Measurements from ENCODE around the gene NFAM1. TPM values are rescaled to one million over a fixed set of nuclear protein-coding genes. Genes with fewer than 3 reads are reported as not detected.

The NFAM1 gene
- polyA plus RNA-seq, 1 of the 3 experiments (the other 2 are of a cell fraction): 0.02 TPM

DNA sequence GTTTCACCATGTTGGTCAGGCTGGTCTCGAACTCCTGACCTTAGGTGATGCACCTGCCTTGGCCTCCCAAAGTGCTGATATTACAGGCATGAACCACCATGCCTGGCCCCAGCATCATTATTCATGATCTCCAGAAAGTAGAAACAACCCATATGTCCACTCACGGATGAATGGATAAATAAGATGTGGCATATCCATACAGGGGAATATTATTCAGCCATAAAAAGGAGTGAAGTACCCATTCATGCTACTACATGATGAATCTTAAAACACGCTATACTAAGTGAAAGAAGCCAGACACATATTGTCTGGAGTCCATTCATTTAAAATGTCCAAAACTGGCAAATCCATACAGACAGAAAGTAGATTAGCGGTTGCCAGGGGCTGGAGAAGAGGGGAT lies 81.8 kb downstream of the NFAM1 start:
- POLR2A ChIA-PET: no interaction called here
- H3K4me1 ChIP-seq (ENCODE audit: control insufficient read depth in 1 of 2, insufficient read depth in 2 of 2, low read depth in 1 of 2, low read length in 1 of 2): peaks cover 0 to 12% of the 10 kb centered on the region in 2 experiments; a peak in 2 of 4 replicates
- no peaks in the 10 kb centered on the region for H3K9me3 ChIP-seq
- H3K27ac ChIP-seq (ENCODE audit: low read depth in 2 of 2, low read length in 1 of 2): no peak overlapping the region
- no peak overlapping the region for H2AFZ ChIP-seq (ENCODE audit: low read depth)
- H3K9ac ChIP-seq: no peak overlapping the region
- H3K9me2 ChIP-seq: no peaks in the 10 kb centered on the region
- TF ChIP-seq RXRA (IDR thresholded peaks at IDR 0.05; ENCODE audit: borderline replicate concordance, low read depth) (no peak), RFX5 (IDR thresholded peaks at IDR 0.05; ENCODE audit: low read length) (no peak), NRF1 (IDR thresholded peaks at IDR 0.05; ENCODE audit: low read depth, low read length) (no peak), CHD2 (IDR thresholded peaks at IDR 0.05; ENCODE audit: low read length, partially characterized antibody) (no peak), FOSL2 (IDR thresholded peaks at IDR 0.05; ENCODE audit: borderline replicate concordance, low read depth) (no peak), MEF2A (IDR thresholded peaks at IDR 0.05; ENCODE audit: borderline replicate concordance, low read depth) (no peak)
- TF ChIP-seq, protein P1, sequence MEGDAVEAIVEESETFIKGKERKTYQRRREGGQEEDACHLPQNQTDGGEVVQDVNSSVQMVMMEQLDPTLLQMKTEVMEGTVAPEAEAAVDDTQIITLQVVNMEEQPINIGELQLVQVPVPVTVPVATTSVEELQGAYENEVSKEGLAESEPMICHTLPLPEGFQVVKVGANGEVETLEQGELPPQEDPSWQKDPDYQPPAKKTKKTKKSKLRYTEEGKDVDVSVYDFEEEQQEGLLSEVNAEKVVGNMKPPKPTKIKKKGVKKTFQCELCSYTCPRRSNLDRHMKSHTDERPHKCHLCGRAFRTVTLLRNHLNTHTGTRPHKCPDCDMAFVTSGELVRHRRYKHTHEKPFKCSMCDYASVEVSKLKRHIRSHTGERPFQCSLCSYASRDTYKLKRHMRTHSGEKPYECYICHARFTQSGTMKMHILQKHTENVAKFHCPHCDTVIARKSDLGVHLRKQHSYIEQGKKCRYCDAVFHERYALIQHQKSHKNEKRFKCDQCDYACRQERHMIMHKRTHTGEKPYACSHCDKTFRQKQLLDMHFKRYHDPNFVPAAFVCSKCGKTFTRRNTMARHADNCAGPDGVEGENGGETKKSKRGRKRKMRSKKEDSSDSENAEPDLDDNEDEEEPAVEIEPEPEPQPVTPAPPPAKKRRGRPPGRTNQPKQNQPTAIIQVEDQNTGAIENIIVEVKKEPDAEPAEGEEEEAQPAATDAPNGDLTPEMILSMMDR (IDR thresholded peaks at IDR 0.05): no peak
- TF ChIP-seq, protein P2, sequence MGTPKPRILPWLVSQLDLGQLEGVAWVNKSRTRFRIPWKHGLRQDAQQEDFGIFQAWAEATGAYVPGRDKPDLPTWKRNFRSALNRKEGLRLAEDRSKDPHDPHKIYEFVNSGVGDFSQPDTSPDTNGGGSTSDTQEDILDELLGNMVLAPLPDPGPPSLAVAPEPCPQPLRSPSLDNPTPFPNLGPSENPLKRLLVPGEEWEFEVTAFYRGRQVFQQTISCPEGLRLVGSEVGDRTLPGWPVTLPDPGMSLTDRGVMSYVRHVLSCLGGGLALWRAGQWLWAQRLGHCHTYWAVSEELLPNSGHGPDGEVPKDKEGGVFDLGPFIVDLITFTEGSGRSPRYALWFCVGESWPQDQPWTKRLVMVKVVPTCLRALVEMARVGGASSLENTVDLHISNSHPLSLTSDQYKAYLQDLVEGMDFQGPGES (IDR thresholded peaks at IDR 0.05; ENCODE audit: low read depth, low read length): no peak
- TF ChIP-seq, protein P3, sequence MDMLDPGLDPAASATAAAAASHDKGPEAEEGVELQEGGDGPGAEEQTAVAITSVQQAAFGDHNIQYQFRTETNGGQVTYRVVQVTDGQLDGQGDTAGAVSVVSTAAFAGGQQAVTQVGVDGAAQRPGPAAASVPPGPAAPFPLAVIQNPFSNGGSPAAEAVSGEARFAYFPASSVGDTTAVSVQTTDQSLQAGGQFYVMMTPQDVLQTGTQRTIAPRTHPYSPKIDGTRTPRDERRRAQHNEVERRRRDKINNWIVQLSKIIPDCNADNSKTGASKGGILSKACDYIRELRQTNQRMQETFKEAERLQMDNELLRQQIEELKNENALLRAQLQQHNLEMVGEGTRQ (IDR thresholded peaks at IDR 0.05; ENCODE audit: borderline replicate concordance, low read depth, low read length): no peak
- TF ChIP-seq, protein P4, sequence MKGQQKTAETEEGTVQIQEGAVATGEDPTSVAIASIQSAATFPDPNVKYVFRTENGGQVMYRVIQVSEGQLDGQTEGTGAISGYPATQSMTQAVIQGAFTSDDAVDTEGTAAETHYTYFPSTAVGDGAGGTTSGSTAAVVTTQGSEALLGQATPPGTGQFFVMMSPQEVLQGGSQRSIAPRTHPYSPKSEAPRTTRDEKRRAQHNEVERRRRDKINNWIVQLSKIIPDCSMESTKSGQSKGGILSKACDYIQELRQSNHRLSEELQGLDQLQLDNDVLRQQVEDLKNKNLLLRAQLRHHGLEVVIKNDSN (IDR thresholded peaks at IDR 0.05; ENCODE audit: borderline replicate concordance, low read depth): no peak
- TF ChIP-seq, protein P5, sequence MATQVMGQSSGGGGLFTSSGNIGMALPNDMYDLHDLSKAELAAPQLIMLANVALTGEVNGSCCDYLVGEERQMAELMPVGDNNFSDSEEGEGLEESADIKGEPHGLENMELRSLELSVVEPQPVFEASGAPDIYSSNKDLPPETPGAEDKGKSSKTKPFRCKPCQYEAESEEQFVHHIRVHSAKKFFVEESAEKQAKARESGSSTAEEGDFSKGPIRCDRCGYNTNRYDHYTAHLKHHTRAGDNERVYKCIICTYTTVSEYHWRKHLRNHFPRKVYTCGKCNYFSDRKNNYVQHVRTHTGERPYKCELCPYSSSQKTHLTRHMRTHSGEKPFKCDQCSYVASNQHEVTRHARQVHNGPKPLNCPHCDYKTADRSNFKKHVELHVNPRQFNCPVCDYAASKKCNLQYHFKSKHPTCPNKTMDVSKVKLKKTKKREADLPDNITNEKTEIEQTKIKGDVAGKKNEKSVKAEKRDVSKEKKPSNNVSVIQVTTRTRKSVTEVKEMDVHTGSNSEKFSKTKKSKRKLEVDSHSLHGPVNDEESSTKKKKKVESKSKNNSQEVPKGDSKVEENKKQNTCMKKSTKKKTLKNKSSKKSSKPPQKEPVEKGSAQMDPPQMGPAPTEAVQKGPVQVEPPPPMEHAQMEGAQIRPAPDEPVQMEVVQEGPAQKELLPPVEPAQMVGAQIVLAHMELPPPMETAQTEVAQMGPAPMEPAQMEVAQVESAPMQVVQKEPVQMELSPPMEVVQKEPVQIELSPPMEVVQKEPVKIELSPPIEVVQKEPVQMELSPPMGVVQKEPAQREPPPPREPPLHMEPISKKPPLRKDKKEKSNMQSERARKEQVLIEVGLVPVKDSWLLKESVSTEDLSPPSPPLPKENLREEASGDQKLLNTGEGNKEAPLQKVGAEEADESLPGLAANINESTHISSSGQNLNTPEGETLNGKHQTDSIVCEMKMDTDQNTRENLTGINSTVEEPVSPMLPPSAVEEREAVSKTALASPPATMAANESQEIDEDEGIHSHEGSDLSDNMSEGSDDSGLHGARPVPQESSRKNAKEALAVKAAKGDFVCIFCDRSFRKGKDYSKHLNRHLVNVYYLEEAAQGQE (IDR thresholded peaks at IDR 0.05; ENCODE audit: low read depth, low read length): no peak
- TF ChIP-seq, protein P6, sequence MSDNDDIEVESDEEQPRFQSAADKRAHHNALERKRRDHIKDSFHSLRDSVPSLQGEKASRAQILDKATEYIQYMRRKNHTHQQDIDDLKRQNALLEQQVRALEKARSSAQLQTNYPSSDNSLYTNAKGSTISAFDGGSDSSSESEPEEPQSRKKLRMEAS (IDR thresholded peaks at IDR 0.05; ENCODE audit: low read depth): no peak
- TF ChIP-seq, protein P7, sequence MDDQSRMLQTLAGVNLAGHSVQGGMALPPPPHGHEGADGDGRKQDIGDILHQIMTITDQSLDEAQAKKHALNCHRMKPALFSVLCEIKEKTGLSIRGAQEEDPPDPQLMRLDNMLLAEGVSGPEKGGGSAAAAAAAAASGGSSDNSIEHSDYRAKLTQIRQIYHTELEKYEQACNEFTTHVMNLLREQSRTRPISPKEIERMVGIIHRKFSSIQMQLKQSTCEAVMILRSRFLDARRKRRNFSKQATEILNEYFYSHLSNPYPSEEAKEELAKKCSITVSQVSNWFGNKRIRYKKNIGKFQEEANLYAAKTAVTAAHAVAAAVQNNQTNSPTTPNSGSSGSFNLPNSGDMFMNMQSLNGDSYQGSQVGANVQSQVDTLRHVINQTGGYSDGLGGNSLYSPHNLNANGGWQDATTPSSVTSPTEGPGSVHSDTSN (IDR thresholded peaks at IDR 0.05): no peak
- no peak overlapping the region for H3K4me2 ChIP-seq
- no peaks in the 10 kb centered on the region for H3K27me3 ChIP-seq (ENCODE audit: insufficient read depth)
- no peaks in the 10 kb centered on the region for H3F3A ChIP-seq (replicated peaks; ENCODE audit: insufficient read depth)
- H3K79me2 ChIP-seq (ENCODE audit: insufficient read depth): no peaks in the 10 kb centered on the region
- CTCF ChIA-PET: no interaction called here
- WGBS (ENCODE audit: low lambda C conversion rate): 90% methylated on average over 4 of the region's 4 CpGs
- no peak overlapping the region for H3K4me3 ChIP-seq (ENCODE audit: low read depth in 2 of 2, low read length in 1 of 2)
- no peaks in the 10 kb centered on the region for H4K20me1 ChIP-seq (ENCODE audit: insufficient read depth)
- no peak for DNase-seq
- H3K36me3 ChIP-seq (replicated peaks in 1 of 2; ENCODE audit: control insufficient read depth in 1 of 2, insufficient read depth in 2 of 2, low read length in 1 of 2): no peaks in the 10 kb centered on the region

All from SK-N-SH (cell line).